HFFc6 (cell line): ENCODE data around the gene ARFGAP1. TPM values are rescaled to one million over a fixed set of nuclear protein-coding genes. Genes with fewer than 3 reads are reported as not detected.

Source experiments
- DNase-seq: peaks from one replicate; pipeline ENCODE4 v3.0.0-alpha.2; 2018
- H3K27ac Mint-ChIP-seq: 2 replicates; pipeline ENCODE4 v1.8.0; 2020; ENCODE audit warnings: mild to moderate bottlenecking, mixed read lengths
- H3K27me3 Mint-ChIP-seq: 2 replicates; pipeline ENCODE4 v1.8.0; 2021; ENCODE audit warnings: mild to moderate bottlenecking, moderate library complexity, mixed read lengths; ENCODE audit not compliant: insufficient read depth
- H3K36me3 Mint-ChIP-seq: 2 replicates; pipeline ENCODE4 v1.8.0; 2021; ENCODE audit warnings: low read depth, mixed read lengths
- H3K4me1 Mint-ChIP-seq: 2 replicates; pipeline ENCODE4 v1.8.0; 2020; ENCODE audit warnings: low read depth, mixed read lengths
- H3K4me3 Mint-ChIP-seq: 2 replicates; pipeline ENCODE4 v1.8.0; 2020; ENCODE audit warnings: mild to moderate bottlenecking, moderate library complexity, mixed read lengths
- H3K9me3 Mint-ChIP-seq: 2 replicates; pipeline ENCODE4 v1.8.0; 2020; ENCODE audit warnings: mild to moderate bottlenecking, mixed read lengths
- total RNA-seq, 6 experiments: library from RNA; stranded (reverse); fragmentation: NEBNext Ultra II Directional; extraction: Animal tissue kit (Norgen Biotek cat#: 25700); gene quantifications; 2 replicates in 1 of 6; 3 replicates in 5 of 6; pipeline ENCODE4 v1.2.3, GENCODE V29; 2021
- TF ChIP-seq, protein P1 (sequence below): fragments of 200-600 bp; sonication (generic); IDR thresholded peaks from 2 replicates; pipeline ENCODE4 v1.5.0; 2021; ENCODE audit warnings: antibody characterized with exemption, mild to moderate bottlenecking

The ARFGAP1 gene
- total RNA-seq, 6 experiments from 2014 or later: 106 to 123 (median 112) TPM

DNA sequence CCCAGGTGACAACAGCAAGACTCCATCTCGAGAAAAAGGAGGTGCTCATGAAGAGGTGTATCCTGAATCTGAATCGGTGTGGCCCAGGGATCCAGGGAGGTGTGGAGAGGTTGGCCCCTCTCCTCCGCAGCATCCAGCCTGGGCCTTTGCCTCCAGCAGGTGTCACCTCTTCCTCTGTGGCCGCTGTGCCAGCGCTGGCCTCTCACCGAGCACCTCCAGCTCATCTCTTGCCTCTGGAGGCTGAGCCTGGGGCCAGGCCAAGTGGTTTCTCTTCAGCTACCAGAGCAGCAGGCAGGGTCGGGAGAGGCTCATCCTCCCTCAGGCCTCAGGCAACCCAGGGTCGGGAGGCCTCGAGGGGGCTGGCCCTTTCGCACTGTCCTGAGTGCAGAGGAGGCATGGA lies 19.2 kb downstream of the ARFGAP1 start:
- Mint-ChIP-seq H3K27me3 (peaks cover 30% of the 10 kb centered on the region), H3K36me3 (no peaks in the 10 kb centered on the region), H3K27ac (no peak overlapping the region), H3K9me3 (no peaks in the 10 kb centered on the region), H3K4me3 (no peak overlapping the region; the same call in 1 of the 2 replicates), H3K4me1 (no peaks in the 10 kb centered on the region)
- no peak for DNase-seq
- TF ChIP-seq, protein P1, sequence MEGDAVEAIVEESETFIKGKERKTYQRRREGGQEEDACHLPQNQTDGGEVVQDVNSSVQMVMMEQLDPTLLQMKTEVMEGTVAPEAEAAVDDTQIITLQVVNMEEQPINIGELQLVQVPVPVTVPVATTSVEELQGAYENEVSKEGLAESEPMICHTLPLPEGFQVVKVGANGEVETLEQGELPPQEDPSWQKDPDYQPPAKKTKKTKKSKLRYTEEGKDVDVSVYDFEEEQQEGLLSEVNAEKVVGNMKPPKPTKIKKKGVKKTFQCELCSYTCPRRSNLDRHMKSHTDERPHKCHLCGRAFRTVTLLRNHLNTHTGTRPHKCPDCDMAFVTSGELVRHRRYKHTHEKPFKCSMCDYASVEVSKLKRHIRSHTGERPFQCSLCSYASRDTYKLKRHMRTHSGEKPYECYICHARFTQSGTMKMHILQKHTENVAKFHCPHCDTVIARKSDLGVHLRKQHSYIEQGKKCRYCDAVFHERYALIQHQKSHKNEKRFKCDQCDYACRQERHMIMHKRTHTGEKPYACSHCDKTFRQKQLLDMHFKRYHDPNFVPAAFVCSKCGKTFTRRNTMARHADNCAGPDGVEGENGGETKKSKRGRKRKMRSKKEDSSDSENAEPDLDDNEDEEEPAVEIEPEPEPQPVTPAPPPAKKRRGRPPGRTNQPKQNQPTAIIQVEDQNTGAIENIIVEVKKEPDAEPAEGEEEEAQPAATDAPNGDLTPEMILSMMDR: no peak

DNA sequence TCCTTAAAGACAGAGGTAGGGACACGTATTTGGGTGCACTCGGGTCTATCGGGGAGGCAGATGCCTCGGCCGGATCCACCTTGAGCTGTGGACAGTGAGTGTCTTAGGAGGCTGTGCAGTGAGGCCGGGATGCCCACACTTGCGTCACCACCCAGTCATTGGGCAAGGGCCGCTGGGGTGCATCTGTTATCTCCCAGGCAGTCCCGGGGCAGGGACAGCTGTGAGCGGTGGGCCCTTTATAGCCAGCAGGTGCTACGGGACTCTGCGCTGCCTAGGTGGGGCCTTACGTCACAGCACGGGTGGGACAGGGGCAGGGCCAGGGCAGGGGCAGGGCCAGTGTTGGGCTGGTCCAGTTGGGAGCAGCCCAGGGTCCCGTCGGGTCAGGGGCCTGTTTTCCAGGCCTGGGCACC lies 19.7 kb downstream of the ARFGAP1 start:
- H3K9me3 Mint-ChIP-seq: no peaks in the 10 kb centered on the region
- H3K27me3 Mint-ChIP-seq: peaks cover 30% of the 10 kb centered on the region
- H3K4me1 Mint-ChIP-seq: no peaks in the 10 kb centered on the region
- H3K36me3 Mint-ChIP-seq: no peaks in the 10 kb centered on the region
- no peak overlapping the region for H3K4me3 Mint-ChIP-seq
- no peak for DNase-seq
- H3K27ac Mint-ChIP-seq: no peak overlapping the region
- TF ChIP-seq, protein P1: no peak

DNA sequence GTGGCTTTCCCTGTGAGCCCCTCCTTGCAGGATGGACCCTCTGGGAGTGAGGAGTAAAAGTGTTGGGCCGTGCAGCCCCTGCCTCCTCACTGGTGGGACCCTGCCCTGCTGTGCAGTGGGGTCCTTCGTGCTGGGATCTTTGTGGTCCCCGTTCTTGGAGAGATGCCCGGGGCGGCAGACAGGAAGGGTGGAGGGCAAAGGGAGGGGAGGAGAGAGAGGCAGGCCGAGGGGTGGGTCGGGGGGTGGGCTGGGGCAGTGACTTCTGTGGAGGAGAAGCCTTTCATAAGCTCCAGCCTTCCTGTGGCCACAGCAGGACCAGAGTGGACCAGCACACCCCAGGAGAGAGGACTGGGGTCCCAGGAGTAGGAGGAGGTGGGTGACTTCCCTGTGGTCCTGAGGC lies 20.3 kb downstream of the ARFGAP1 start, which contains the start of gene COL20A1:
Gene COL20A1 (plus strand): TSS at position 283 of the 400 bp plus-strand sequence. CDS start 1,922 bp downstream, outside the sequence.
- no peaks in the 10 kb centered on the region for H3K4me1 Mint-ChIP-seq
- no peaks in the 10 kb centered on the region for H3K36me3 Mint-ChIP-seq
- no peak within 1 kb of the TSS for H3K27ac Mint-ChIP-seq
- TF ChIP-seq, protein P1: no peak
- DNase-seq: no peak
- H3K4me3 Mint-ChIP-seq: no peak within 1 kb of the TSS; the same call in 1 of the 2 replicates
- peaks cover 30% of the 10 kb centered on the region for H3K27me3 Mint-ChIP-seq
- H3K9me3 Mint-ChIP-seq: no peaks in the 10 kb centered on the region

DNA sequence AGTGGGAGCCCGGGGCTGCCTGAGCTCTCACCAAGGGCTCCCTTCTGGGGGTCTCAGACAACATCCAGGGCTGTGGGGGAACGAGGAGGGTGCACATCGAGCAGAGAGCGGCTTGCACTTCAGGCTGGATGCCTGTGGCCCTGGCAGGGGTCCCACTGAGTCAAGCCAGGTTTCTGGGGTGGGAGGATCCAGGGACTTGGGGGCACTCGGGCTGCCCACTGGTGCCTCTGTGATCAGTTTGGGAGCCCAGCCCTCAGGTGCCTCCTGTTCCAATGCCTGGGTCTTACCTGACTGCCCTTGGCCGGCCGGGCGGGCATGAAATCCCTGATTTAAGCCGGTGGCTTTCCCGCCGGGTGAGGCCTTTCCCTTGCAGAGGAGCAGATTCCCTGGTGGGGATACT lies 20.8 kb downstream of the ARFGAP1 start:
- Mint-ChIP-seq H3K36me3 (no peaks in the 10 kb centered on the region), H3K4me1 (no peaks in the 10 kb centered on the region)

DNA sequence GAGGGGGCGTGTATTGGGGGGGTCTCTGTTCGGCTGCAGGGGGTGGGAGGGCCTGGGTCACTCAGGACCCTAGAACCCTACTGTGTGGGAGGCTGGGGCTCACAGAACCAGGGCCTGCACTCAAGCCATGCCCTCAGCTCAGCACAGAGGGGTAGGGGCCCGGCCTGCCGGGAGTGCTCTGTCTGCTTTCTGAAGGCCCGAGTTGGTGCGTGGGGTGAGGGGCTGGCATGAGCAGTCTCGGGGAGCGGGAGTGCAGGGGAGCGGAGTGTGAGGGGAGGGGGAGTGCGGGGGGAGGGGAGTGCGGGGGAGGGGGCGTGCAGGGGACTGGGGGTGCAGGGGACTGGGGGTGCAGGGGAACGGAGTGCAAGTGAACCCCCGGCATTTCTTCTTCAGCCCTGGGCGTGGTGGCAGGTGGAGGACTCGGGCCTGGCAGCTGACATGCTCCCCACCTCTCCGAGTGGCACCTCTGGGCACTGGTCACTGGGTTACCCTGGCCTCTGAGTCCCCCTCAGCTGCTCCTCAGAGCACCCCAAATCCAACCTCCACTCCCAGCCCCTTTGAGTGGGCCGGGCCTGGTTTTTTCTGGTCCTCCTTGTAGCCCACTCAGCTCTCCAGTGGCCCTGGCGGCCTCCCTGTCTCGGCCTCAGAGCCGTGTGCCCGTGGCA lies 21.4 kb downstream of the ARFGAP1 start:
- no peak for DNase-seq
- H3K36me3 Mint-ChIP-seq: no peaks in the 10 kb centered on the region
- H3K27ac Mint-ChIP-seq: no peak overlapping the region
- H3K27me3 Mint-ChIP-seq: peaks cover 28% of the 10 kb centered on the region
- no peak overlapping the region for H3K4me3 Mint-ChIP-seq
- TF ChIP-seq, protein P1: no peak
- no peaks in the 10 kb centered on the region for H3K4me1 Mint-ChIP-seq
- no peaks in the 10 kb centered on the region for H3K9me3 Mint-ChIP-seq

More for the DNA sequence above, 20.8 kb downstream of the ARFGAP1 start:
- peaks cover 30% of the 10 kb centered on the region for H3K27me3 Mint-ChIP-seq
- no peak overlapping the region for H3K27ac Mint-ChIP-seq
- no peak overlapping the region for H3K4me3 Mint-ChIP-seq
- TF ChIP-seq, protein P1: no peak
- H3K9me3 Mint-ChIP-seq: no peaks in the 10 kb centered on the region
- DNase-seq: no peak
